ENCODE results near the gene EIF4E.

Gene EIF4E

DNA sequence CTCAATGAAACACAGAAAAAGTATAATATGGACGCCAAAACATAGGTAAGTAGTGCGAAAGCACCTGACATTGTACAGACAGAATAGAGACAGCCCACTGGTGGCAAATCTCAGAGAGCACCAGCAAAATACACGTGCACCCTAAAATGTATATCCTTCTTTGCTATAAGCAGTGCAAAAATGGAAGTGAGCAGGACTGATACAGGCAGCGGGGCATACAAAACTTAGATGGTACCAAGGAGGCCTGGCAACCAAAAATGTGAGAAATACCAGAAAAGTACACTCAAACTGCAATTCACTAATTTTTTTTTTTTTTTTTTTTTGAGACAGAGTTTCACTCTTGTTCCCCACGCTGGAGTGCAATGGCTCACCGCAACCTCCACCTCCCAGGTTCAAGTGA, 63.9 kb downstream of the EIF4E start:
- H3K36me3 ChIP-seq (ENCODE audit: insufficient read depth, low read length): no peaks in the 10 kb centered on the region
- H3K4me3 ChIP-seq (ENCODE audit: low read length, poor library complexity, severe bottlenecking): no peak overlapping the region
- no peaks in the 10 kb centered on the region for H3K9me3 ChIP-seq (ENCODE audit: insufficient read depth, low read depth, low read length)
- no peak overlapping the region for H3K4me2 ChIP-seq (ENCODE audit: low read depth, low read length, poor library complexity, severe bottlenecking)
- no peaks in the 10 kb centered on the region for H3K79me2 ChIP-seq (ENCODE audit: insufficient read depth, low read length)
- H3K4me1 ChIP-seq (ENCODE audit: insufficient read depth, low read length, poor library complexity, severe bottlenecking): no peaks in the 10 kb centered on the region
- H4K20me1 ChIP-seq (ENCODE audit: insufficient read depth, low read length, poor library complexity, severe bottlenecking): no peaks in the 10 kb centered on the region
- no peaks in the 10 kb centered on the region for H3F3A ChIP-seq (ENCODE audit: low read depth)
- no peaks in the 10 kb centered on the region for H3K27me3 ChIP-seq (ENCODE audit: insufficient read depth, low read length, poor library complexity, severe bottlenecking)
- no peak for TF ChIP-seq EZH2phosphoT487 (IDR thresholded peaks at IDR 0.05; ENCODE audit: borderline replicate concordance)
- TF ChIP-seq, protein P1, sequence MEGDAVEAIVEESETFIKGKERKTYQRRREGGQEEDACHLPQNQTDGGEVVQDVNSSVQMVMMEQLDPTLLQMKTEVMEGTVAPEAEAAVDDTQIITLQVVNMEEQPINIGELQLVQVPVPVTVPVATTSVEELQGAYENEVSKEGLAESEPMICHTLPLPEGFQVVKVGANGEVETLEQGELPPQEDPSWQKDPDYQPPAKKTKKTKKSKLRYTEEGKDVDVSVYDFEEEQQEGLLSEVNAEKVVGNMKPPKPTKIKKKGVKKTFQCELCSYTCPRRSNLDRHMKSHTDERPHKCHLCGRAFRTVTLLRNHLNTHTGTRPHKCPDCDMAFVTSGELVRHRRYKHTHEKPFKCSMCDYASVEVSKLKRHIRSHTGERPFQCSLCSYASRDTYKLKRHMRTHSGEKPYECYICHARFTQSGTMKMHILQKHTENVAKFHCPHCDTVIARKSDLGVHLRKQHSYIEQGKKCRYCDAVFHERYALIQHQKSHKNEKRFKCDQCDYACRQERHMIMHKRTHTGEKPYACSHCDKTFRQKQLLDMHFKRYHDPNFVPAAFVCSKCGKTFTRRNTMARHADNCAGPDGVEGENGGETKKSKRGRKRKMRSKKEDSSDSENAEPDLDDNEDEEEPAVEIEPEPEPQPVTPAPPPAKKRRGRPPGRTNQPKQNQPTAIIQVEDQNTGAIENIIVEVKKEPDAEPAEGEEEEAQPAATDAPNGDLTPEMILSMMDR (conservative IDR thresholded peaks at IDR 0.05; ENCODE audit: low read length): no peak
- no peak overlapping the region for H2AFZ ChIP-seq (ENCODE audit: low read length)
- no peaks in the 10 kb centered on the region for H3K9me2 ChIP-seq (replicated peaks; ENCODE audit: low read depth, low read length)
- H3K9ac ChIP-seq (ENCODE audit: low read depth, low read length, poor library complexity, severe bottlenecking): no peak overlapping the region

DNA sequence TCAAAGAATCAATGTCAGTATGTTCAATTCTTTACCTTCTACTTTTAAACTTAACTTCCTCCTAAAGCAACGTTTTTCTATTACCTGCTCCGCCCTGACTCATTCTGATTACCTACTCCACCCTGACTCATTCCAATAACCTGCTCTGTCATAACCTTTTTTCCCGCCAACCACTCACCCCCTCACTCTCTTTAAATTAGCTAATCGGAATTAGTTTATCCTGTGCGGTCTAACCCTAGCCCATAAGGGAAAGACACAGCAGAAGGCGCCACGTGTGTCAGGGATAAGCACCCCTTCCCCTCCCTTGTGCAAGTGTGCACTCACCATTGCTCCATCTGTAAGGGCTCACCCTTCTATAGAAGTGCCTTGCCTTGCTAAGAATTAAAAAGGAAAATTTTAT, 64.4 kb downstream of the EIF4E start:
- no peaks in the 10 kb centered on the region for H3K9me2 ChIP-seq (replicated peaks; ENCODE audit: low read depth, low read length)
- H2AFZ ChIP-seq (ENCODE audit: low read length): no peak overlapping the region
- H3K9me3 ChIP-seq (ENCODE audit: insufficient read depth, low read depth, low read length): no peaks in the 10 kb centered on the region
- no peak overlapping the region for H3K4me2 ChIP-seq (ENCODE audit: low read depth, low read length, poor library complexity, severe bottlenecking)
- no peaks in the 10 kb centered on the region for H3K27me3 ChIP-seq (ENCODE audit: insufficient read depth, low read length, poor library complexity, severe bottlenecking)
- H3K36me3 ChIP-seq (ENCODE audit: insufficient read depth, low read length): no peaks in the 10 kb centered on the region
- no peaks in the 10 kb centered on the region for H3K4me1 ChIP-seq (ENCODE audit: insufficient read depth, low read length, poor library complexity, severe bottlenecking)
- TF ChIP-seq, protein P1 (conservative IDR thresholded peaks at IDR 0.05; ENCODE audit: low read length): no peak
- TF ChIP-seq EZH2phosphoT487 (IDR thresholded peaks at IDR 0.05; ENCODE audit: borderline replicate concordance): no peak
- no peaks in the 10 kb centered on the region for H3F3A ChIP-seq (ENCODE audit: low read depth)
- H3K9ac ChIP-seq (ENCODE audit: low read depth, low read length, poor library complexity, severe bottlenecking): no peak overlapping the region
- no peak overlapping the region for H3K4me3 ChIP-seq (ENCODE audit: low read length, poor library complexity, severe bottlenecking)
- H4K20me1 ChIP-seq (ENCODE audit: insufficient read depth, low read length, poor library complexity, severe bottlenecking): no peaks in the 10 kb centered on the region
- H3K79me2 ChIP-seq (ENCODE audit: insufficient read depth, low read length): no peaks in the 10 kb centered on the region

DNA sequence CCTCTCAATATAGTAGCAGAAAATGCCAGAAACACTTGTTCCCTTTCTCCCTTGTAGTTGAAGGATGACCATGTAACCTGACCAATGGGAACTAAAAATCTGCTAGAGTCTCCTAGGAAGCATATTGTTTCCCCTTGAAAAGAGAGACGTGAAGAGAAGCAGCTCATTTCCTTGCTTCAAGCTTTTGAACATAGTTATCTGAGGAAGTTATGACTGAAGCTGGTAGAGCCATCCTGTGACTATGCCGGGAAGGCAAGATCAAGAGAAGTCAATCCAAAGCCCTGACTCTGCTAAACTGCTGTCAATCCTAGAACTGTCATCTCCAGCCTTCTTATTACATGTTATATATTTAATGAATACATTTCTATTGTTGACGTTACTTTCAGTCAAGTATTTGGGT, 66.6 kb downstream of the EIF4E start:
- Histone ChIP-seq H3K79me2 (ENCODE audit: insufficient read depth, low read length) (no peaks in the 10 kb centered on the region), H3K4me1 (ENCODE audit: insufficient read depth, low read length, poor library complexity, severe bottlenecking) (no peaks in the 10 kb centered on the region), H3K9ac (ENCODE audit: low read depth, low read length, poor library complexity, severe bottlenecking) (no peak overlapping the region), H3F3A (ENCODE audit: low read depth) (no peaks in the 10 kb centered on the region), H3K27me3 (ENCODE audit: insufficient read depth, low read length, poor library complexity, severe bottlenecking) (no peaks in the 10 kb centered on the region), H3K4me2 (ENCODE audit: low read depth, low read length, poor library complexity, severe bottlenecking) (no peak overlapping the region), H3K9me3 (ENCODE audit: insufficient read depth, low read depth, low read length) (no peaks in the 10 kb centered on the region), H4K20me1 (ENCODE audit: insufficient read depth, low read length, poor library complexity, severe bottlenecking) (no peaks in the 10 kb centered on the region), H2AFZ (ENCODE audit: low read length) (no peak overlapping the region), H3K9me2 (replicated peaks; ENCODE audit: low read depth, low read length) (no peaks in the 10 kb centered on the region), H3K4me3 (ENCODE audit: low read length, poor library complexity, severe bottlenecking) (no peak overlapping the region), H3K36me3 (ENCODE audit: insufficient read depth, low read length) (no peaks in the 10 kb centered on the region)
- TF ChIP-seq EZH2phosphoT487 (IDR thresholded peaks at IDR 0.05; ENCODE audit: borderline replicate concordance): no peak
- TF ChIP-seq, protein P1 (conservative IDR thresholded peaks at IDR 0.05; ENCODE audit: low read length): no peak
